HCT116 (cell line): Measurements from ENCODE around the gene SH3BP5L. TPM values are rescaled to one million over a fixed set of nuclear protein-coding genes. Genes with fewer than 3 reads are reported as not detected.

Experiments
- ATAC-seq: fragments of 200-7000 bp; cut with Tn5 transposase; 2 replicates; pipeline ENCODE4 v1.9.1; 2020; ENCODE audit warnings: mild to moderate bottlenecking, moderate library complexity
- BruUV-seq: library from RNA; stranded (reverse); fragments of 400-500 nt; replicated peaks from 2 replicates; lab custom pipeline; 2021; lab: Mats Ljungman, UMichigan
- CTCF ChIA-PET: fragments of 300-600 bp; sonication (Branson Sonifier 250); formaldehyde crosslinking; loops from one replicate; lab custom pipeline; 2021; ENCODE audit warnings: antibody characterized with exemption; lab: Charles Lee
- POLR2A ChIA-PET: fragments of 300-600, 350-600 bp; sonication (Branson Sonifier 250); formaldehyde crosslinking; loops from one replicate; lab custom pipeline; 2021; ENCODE audit warnings: antibody characterized with exemption; lab: Charles Lee
- RAD21 ChIA-PET, 2 experiments: fragments of 300-600 bp; sonication (Branson Sonifier 250); formaldehyde crosslinking; loops; one replicate each; lab custom pipeline; 2023; ENCODE audit warnings: low total read pairs in 2 of 2; ENCODE audit not compliant: uncharacterized antibody in 2 of 2, unreplicated experiment in 2 of 2, low non-redundant PET in 1 of 2; lab: Charles Lee
- DNase-seq: peaks from one replicate; pipeline ENCODE4 v3.0.0-alpha.2; 2010; ENCODE audit warnings: low read depth, low spot score
- H2AFZ ChIP-seq: fragments of 200-600 bp; shearing (Covaris generic), sonication (generic); 2 replicates; pipeline ENCODE4 v1.6.1; 2017; ENCODE audit warnings: low read depth, mixed run types, mixed read lengths, antibody characterized with exemption, low read length; ENCODE audit not compliant: poor library complexity, severe bottlenecking
- H3K27ac ChIP-seq: 2 replicates; pipeline ENCODE4 v1.5.1; 2012; ENCODE audit warnings: low read depth, low read length
- H3K27me3 ChIP-seq: fragments of 200-600 bp; sonication (generic); 2 replicates; pipeline ENCODE4 v1.6.1; 2016; ENCODE audit warnings: mixed run types, low read length, mixed read lengths; ENCODE audit not compliant: insufficient read depth
- H3K36me3 ChIP-seq, 2 experiments: fragments of 200-500 bp in 1 of 2; fragments of 200-600 bp in 1 of 2; sonication (Bioruptor generic) in 1 of 2; sonication (generic) in 1 of 2; 2 replicates each; pipeline versions ENCODE4 v1.5.1 to v1.6.1; 2014 to 2016; ENCODE audit warnings: low read length in 2 of 2, inconsistent platforms in 1 of 2, mixed read lengths in 1 of 2, mixed run types in 1 of 2; ENCODE audit not compliant: insufficient read depth in 2 of 2, control insufficient read depth in 1 of 2
- H3K4me1 ChIP-seq, 2 experiments: fragments of 200-600 bp in 1 of 2; sonication (generic) in 1 of 2; 2 replicates each; pipeline versions ENCODE4 v1.5.1 to v1.6.1; 2012 to 2017; ENCODE audit warnings: low read length in 2 of 2, inconsistent platforms in 1 of 2, mild to moderate bottlenecking in 1 of 2, mixed read lengths in 1 of 2, mixed run types in 1 of 2, moderate library complexity in 1 of 2; ENCODE audit not compliant: insufficient read depth in 2 of 2, control insufficient read depth in 1 of 2
- H3K4me2 ChIP-seq: fragments of 200-600 bp; sonication (generic); 2 replicates; pipeline ENCODE4 v1.6.1; 2017; ENCODE audit warnings: mixed run types, low read length, mixed read lengths
- H3K4me3 ChIP-seq, 2 experiments: fragments of 200-600 bp in 1 of 2; sonication (generic) in 1 of 2; replicated peaks in 1 of 2; 2 replicates each; pipeline ENCODE4 v1.5.1; 2011 to 2016; ENCODE audit warnings: low read length in 2 of 2, control low read depth in 1 of 2, low read depth in 1 of 2, mild to moderate bottlenecking in 1 of 2, mixed read lengths in 1 of 2, mixed run types in 1 of 2
- H3K79me2 ChIP-seq: fragments of 200-600 bp; sonication (generic); 2 replicates; pipeline ENCODE4 v1.6.1; 2017; ENCODE audit warnings: mild to moderate bottlenecking, mixed run types, low read length, moderate library complexity, mixed read lengths; ENCODE audit not compliant: insufficient read depth
- H3K9ac ChIP-seq: fragments of 200-600 bp; sonication (generic); 2 replicates; pipeline ENCODE4 v1.6.1; 2016; ENCODE audit warnings: low read length, mixed read lengths
- H3K9me2 ChIP-seq: fragments of 200-600 bp; sonication (generic), shearing (Covaris generic); 2 replicates; pipeline ENCODE4 v1.6.1; 2017; ENCODE audit warnings: mixed run types, mild to moderate bottlenecking, moderate library complexity; ENCODE audit not compliant: insufficient read depth
- H3K9me3 ChIP-seq, 2 experiments: fragments of 200-500 bp in 1 of 2; fragments of 200-600 bp in 1 of 2; sonication (Bioruptor generic) in 1 of 2; sonication (generic) in 1 of 2; 2 replicates each; pipeline ENCODE4 v1.6.1; 2014 to 2017; ENCODE audit warnings: low read length in 2 of 2, mixed read lengths in 2 of 2, inconsistent platforms in 1 of 2, low read depth in 1 of 2, mild to moderate bottlenecking in 1 of 2, mixed run types in 1 of 2, moderate library complexity in 1 of 2; ENCODE audit not compliant: control insufficient read depth in 1 of 2, insufficient read depth in 1 of 2
- H4K20me1 ChIP-seq: fragments of 200-600 bp; sonication (generic), shearing (Covaris generic); 2 replicates; pipeline ENCODE4 v1.6.1; 2017; ENCODE audit warnings: mixed run types, mild to moderate bottlenecking, moderate library complexity; ENCODE audit not compliant: insufficient read depth
- ELF1 ChIP-seq: IDR thresholded peaks from 2 replicates; pipeline ENCODE4 v1.6.1; 2012; ENCODE audit warnings: low read depth, borderline replicate concordance
- EZH2phosphoT487 ChIP-seq: fragments of 200-600 bp; IDR thresholded peaks from 2 replicates; pipeline ENCODE4 v1.6.1; 2018; ENCODE audit warnings: antibody characterized with exemption, borderline replicate concordance
- JUND ChIP-seq: IDR thresholded peaks from 2 replicates; pipeline ENCODE4 v1.6.1; 2012
- MAX ChIP-seq: IDR thresholded peaks from 2 replicates; pipeline ENCODE4 v1.6.1; 2012
- POLR2A ChIP-seq: IDR thresholded peaks from 2 replicates; pipeline ENCODE4 v1.7.0; 2011; ENCODE audit warnings: borderline replicate concordance; ENCODE audit not compliant: insufficient read depth, insufficient read length; ENCODE audit errors: extremely low read depth
- ZFX ChIP-seq: fragments of 450-650 bp; IDR thresholded peaks from 2 replicates; pipeline ENCODE4 v1.6.1; 2017
- intact Hi-C: fragments of 100-400 bp; cut with micrococcal nuclease; formaldehyde crosslinking; loops from 2 replicates; pipeline ENCODE4 v1.10.0; 2022
- total RNA-seq: library from RNA; stranded (reverse); gene quantifications from one replicate; pipeline ENCODE4 v1.2.1, GENCODE V29; 2021; ENCODE audit not compliant: unreplicated experiment

SH3BP5L gene
- total RNA-seq, 1 experiment from 2014 or later: 22.3 TPM

GRCh38 chr1:248849637-248850036 lies 23.9 kb upstream of the SH3BP5L start:
- RAD21 ChIA-PET: no interaction called here
- intact Hi-C loops: no loop called here
- POLR2A ChIA-PET: no interaction called here

GRCh38 chr1:248849152-248849551 lies 23.4 kb upstream of the SH3BP5L start:
- no peak overlapping the region for H3K9ac ChIP-seq
- H3K79me2 ChIP-seq: peaks cover 4% of the 10 kb centered on the region; the same call in 1 of the 2 replicates
- ChIA-PET POLR2A (no interaction called here), CTCF (no interaction called here), RAD21 (no interaction called here)
- TF ChIP-seq EZH2phosphoT487 (no peak), POLR2A (no peak), ELF1 (no peak), ZFX (no peak), MAX (no peak)
- no peak overlapping the region for H2AFZ ChIP-seq
- no peak for DNase-seq
- peaks cover 12 to 36% of the 10 kb centered on the region in 2 experiments; a peak in 3 of 4 replicates for H3K36me3 ChIP-seq
- intact Hi-C loops: no loop called here
- ATAC-seq: no peak
- H3K4me2 ChIP-seq: no peak overlapping the region
- no peaks in the 10 kb centered on the region for H4K20me1 ChIP-seq
- H3K27me3 ChIP-seq: no peaks in the 10 kb centered on the region
- H3K4me1 ChIP-seq: no peaks in the 10 kb centered on the region
- H3K4me3 ChIP-seq: no peak overlapping the region
- H3K9me2 ChIP-seq: no peaks in the 10 kb centered on the region
- no peak overlapping the region for H3K27ac ChIP-seq
- no peaks in the 10 kb centered on the region for H3K9me3 ChIP-seq
- BruUV-seq: no TSS peak

More at GRCh38 chr1:248849637-248850036, 23.9 kb upstream of the SH3BP5L start:
- Histone ChIP-seq H3K36me3 (peaks cover 11 to 40% of the 10 kb centered on the region in 2 experiments; a peak in 3 of 4 replicates), H3K4me2 (no peak overlapping the region), H3K27me3 (no peaks in the 10 kb centered on the region), H3K4me1 (no peaks in the 10 kb centered on the region), H2AFZ (no peak overlapping the region), H3K79me2 (peaks cover 4% of the 10 kb centered on the region; the same call in 1 of the 2 replicates), H3K27ac (no peak overlapping the region), H4K20me1 (no peaks in the 10 kb centered on the region), H3K9ac (no peak overlapping the region), H3K9me2 (no peaks in the 10 kb centered on the region), H3K9me3 (no peaks in the 10 kb centered on the region), H3K4me3 (no peak overlapping the region)
- DNase-seq: no peak
- ATAC-seq: no peak
- BruUV-seq: no TSS peak
- CTCF ChIA-PET: no interaction called here
- 0 out of 2 replicates have a peak, but pooled peaks have one; percentile 21 for TF ChIP-seq JUND
- no peak for TF ChIP-seq ELF1
- TF ChIP-seq EZH2phosphoT487: no peak
